Kidney glomerular epithelial cell (primary cell): ENCODE data around the gene HYDIN.
"Not testable (repeated sequence)": the region's sequence is repeated elsewhere in the genome, so short reads cannot be mapped to it uniquely, and the experiment has no call there.

ENCODE experiments used
- DNase-seq: peaks from one replicate; lab custom pipeline; 2025; lab: John Stamatoyannopoulos, UW

Gene HYDIN

DNA sequence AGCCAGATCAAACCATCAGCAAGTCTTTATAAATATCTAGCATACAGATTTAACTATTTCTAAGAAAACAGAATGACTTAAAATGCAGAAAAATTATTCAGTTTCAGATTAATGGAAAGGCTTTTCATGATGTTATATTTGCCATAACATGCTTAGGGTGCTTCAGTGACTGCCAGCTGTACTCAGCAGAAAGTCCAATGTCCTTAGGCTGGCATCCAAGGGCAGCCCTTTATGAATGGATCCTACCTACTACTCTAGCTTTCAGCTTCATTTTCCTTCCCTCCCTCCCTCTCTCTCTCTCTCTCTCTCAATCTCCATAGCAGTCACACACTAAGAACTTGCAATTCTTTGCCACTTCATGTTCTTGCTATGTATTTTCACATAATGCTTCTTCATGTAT, 124.6 kb downstream of the HYDIN start:
- not testable (repeated sequence) for DNase-seq

- not testable (repeated sequence) for DNase-seq
Observed at GRCh38 chr16:71083573-71083972, 146.9 kb downstream of the HYDIN start.

DNA sequence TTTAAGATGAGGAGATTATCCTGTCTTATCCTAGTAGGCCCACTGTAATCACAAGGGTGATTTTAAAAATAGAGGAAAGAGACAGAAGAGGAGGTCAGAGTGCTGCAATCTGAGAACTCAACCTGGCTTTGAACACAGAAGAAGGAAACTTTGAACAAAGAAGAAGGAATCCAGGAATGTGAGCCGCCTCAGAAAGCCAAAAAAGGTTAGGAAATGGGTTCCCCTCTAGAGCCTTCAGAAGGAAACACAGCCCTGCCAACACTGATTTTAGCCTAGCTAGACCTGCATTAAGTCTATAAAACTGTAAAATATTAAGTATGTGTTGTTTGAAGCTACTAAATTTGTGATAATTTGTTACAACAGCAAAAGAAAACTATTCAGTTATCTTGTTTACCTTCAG, 149.7 kb downstream of the HYDIN start:
- not testable (repeated sequence) for DNase-seq

DNA sequence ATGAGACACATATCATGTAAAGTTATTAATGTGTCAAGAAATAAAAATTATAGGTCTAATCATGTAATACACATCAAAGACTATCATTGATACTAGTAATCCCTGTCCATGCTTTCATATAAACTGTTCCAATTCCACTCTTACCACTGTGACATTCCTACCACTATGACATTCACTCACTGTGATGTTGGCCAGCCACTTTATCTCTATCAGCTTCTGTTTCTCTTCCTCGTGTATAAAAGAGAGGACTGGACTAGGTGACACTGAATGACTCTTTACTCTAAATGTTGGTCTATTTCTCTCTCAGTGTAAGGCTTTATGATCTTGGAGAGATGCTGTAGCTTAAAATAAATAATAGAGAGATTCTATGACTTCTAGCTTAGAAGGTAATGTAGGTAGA, 150.3 kb downstream of the HYDIN start:
- not testable (repeated sequence) for DNase-seq

GRCh38 chr16:71070651-71071050, 159.9 kb downstream of the HYDIN start:
- not testable (repeated sequence) for DNase-seq

- not testable (repeated sequence) for DNase-seq
Observed at GRCh38 chr16:71069842-71070241, 160.7 kb downstream of the HYDIN start.

DNA sequence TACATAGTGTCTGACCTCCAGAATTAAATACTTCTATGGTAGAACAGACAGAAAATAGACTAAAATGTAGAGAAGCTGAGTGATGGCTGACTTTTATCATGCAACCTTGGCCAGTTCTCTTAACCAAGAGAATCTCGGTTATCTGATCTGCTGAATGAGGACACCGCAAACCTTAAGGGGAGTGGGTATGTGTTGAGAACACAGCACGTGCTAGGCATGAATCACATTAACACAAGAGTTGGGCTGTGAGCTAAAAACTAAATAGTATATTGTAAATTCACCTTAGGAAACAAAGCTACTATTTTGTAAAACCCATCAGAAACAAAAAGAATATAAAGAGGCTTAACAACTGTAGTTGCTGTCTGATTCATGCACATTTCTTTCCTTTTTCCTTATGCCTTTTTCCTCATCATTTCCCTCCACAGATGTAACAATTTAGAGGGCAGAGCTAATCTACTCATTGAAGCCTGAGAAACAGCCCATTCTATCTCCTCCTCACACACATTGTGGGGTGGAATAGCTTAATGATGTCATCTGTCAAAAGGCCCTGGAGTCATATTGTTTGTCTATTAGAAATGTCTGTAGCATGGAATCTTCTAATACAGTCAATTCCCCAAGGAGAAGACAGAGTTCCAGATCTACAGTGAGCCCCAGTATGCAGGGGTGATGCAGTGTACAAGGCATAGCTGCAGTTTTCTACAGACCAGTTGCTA, 176.5 kb downstream of the HYDIN start:
- DNase-seq, result peak; percentile 0

DNA sequence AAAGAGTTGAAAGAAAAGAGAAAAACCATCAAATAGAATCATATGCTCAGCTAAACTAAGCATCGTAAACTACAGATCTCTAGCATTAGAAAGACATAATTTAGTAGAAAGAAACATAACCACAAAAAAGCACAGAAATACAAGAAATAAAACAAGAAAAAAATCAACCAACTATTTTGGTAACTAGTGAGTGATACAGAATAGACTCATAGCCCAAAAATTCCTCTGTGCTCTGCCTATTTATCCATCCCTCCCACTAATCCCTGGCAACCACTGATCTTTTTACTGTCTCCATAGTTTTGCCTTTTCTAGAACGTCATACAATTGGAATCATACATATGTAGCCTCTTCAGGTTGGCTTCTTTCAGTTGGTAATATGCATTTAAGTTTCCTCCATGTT, 180.2 kb downstream of the HYDIN start:
- not testable (repeated sequence) for DNase-seq

GRCh38 chr16:71039368-71040111, 191.0 kb downstream of the HYDIN start:
- not testable (repeated sequence) for DNase-seq

DNA sequence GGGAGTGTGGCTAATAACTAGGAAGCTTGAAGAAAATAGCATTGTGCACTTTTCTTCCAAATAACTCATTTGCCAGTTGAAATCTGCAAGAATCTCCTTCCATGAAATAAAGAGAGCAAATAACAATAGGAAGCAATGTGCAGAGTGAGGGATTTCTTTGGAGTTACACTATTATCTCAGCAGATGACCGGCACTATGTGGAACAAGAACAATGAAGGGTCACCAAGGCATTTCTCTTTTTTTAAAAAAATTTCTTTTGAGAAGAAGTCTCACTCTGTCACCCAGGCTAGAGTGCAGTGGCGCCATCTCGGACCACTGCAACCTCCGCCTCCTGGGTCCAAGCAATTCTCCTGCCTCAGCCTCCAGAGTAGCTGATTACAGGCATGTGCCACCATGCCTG, 192.1 kb downstream of the HYDIN start:
- DNase-seq, result not testable (repeated sequence)

DNA sequence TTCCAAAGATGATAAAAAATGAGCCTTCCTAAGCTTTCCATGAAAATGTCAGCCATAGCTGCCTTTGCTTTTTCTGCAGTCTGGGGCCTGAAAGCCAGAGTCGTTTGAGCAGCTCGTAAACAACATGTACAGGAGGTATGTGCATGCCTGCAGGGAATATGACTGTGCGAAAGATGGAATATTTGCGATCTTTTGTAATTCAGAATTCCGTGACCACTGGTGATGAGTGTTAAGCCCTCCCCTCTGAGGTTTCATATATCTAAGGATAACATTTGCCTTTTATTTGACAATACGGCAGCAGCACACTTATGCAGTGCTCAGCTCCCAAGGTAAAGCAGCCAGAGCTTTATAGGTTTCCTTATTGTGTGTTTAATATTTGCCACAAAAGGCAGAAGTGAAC, 192.5 kb downstream of the HYDIN start:
- not testable (repeated sequence) for DNase-seq

DNA sequence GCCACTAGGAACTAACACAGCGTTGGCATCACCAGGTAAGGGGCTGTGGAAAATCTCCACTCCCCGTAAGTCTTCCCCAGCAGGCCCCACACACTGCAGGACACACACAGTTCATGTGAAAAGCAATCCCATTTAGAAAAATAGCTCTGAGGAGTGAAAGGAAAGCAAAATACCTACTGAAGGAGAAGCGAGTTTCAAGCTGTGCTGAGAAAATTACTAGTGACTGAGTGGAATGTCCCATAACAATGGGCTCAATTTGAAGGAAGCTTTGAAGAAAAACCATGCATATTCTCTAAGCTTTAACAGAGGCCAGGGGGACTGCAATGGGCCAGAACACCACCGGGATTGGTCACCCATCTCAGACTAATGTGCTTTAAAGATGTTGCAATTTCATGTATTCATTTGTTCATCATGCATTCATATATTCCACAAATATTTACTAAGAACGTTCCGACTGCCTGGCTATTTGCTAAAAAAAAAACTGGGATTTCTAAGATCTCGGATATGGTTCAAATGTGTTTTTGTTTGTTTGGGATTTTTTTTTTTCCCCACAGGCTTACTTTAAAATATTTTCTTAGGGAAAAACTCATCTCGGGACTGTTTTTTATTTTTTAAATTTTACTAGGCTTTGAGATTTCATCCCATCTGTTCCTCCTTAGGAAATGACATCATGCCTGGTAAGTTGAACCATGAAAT, 202.3 kb downstream of the HYDIN start:
- DNase-seq, result not testable (repeated sequence)

GRCh38 chr16:71027511-71027910, 203.0 kb downstream of the HYDIN start:
- DNase-seq, result not testable (repeated sequence)

GRCh38 chr16:71023851-71024439, 206.6 kb downstream of the HYDIN start:
- not testable (repeated sequence) for DNase-seq

- DNase-seq, result not testable (repeated sequence)
Observed at GRCh38 chr16:71021961-71022537, 208.5 kb downstream of the HYDIN start.

DNA sequence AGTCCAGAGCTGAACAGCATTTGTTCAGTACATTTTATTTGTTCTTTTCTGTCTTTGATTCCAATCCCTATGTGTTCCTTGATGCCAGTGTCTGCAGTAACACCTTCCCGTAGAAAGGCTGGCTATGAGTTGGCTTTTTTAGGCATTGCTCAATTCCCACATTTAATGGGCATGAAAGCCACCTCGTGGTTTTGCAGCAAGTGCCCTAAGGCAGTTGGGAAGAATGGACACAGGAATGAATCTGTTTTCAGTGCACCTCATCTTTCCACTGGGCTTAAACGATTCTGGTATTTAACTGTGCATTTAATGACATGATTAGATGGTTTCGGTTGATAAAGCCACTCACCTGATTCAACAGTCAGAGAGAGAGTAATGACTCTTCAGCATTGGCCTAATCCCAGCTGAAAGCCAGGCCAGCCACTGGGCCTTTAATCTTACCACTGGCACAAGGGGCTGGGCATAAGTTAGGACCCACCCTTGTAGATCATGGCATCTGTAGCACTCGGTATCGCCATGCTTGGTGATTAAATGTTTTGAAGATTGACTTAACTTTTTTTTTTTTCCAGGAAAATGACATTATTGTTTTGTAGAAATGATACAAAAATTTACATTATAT, 211.3 kb downstream of the HYDIN start:
- not testable (repeated sequence) for DNase-seq

GRCh38 chr16:71015419-71015818, 215.1 kb downstream of the HYDIN start:
- not testable (repeated sequence) for DNase-seq

DNA sequence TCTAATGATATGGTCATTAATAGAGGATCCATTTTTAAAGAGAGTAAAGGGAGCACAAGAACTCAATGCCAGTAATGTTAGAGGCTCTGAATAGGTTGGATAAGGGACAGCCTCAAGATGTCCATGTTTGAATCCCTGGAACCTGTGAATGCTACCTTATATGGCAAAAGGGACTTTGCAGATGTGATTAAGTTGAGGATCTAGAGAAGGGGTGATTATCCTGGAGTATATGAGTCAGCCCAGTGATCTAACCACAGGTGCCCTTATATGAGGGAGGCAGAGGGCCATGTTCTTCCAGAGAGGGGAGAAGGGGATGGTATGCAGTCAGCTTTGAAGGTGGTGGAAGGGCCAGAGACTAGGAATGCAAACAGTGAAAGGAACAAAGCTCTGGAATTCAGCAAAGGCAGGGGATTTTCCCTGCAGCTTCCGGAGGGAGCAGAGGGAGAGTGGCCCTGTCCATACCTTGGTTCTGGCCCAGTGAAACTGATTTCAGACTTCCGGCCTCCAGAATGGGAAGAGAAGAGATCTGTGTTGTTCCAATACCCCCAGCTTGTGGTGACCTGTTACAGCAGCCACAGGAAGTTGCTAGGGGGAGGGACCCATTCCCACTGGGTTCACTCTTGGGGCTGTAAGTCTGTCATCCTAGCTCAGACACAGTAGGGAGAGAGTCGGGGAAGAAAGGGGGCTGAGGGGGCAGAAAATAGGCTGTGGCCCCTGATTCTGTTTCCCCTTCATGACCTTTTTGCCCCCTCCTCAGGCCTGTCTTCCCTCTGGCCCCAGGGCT, 220.9 kb downstream of the HYDIN start:
- peak; percentile 26 for DNase-seq

DNA sequence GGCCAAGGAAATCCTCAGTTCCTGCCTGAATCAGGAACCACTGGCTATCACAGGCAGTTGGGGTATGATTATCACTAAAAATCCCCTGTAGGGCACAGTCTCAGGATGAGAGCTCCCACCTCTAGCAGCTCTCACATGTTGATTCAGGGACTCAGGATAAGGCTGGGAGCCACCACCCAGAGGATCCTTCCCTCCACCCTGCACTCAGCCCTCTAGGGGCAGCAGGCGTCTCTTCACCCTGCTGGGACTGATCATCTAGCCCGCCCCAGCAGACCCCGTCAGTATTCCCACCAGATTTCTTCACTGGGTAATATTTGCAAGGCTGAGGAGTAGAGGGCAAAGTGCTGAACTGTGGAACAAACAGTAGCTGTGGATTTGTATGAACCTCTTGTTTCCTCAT, 224.0 kb downstream of the HYDIN start:
- not testable (repeated sequence) for DNase-seq

- DNase-seq, result peak; percentile 14
Observed at GRCh38 chr16:70999735-71000134, 230.8 kb downstream of the HYDIN start.

DNA sequence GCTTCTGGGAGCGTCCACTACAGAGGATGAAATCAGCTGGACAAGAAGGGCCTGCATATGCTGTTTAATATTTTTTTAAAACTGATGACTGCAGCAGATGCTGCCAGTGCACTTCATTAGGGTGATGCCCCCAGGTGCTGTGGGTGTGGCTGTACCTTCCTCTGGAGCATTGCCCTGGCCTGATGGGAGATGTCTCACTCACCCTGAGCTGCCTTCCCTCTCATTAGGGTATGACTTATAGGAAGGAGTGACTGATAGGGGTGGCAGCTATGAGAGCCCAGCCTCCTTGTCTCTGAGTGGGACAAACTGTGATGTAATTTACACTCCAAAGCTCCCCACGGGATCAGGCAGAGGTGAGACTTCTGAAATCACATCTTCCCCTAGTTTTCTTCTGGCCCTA, 234.7 kb downstream of the HYDIN start:
- DNase-seq, result not testable (repeated sequence)
